ENCODE measurements around the gene C2orf80.
"Not testable (repeated sequence)": the region's sequence is repeated elsewhere in the genome, so short reads cannot be mapped to it uniquely, and the experiment has no call there.

The C2orf80 gene

DNA sequence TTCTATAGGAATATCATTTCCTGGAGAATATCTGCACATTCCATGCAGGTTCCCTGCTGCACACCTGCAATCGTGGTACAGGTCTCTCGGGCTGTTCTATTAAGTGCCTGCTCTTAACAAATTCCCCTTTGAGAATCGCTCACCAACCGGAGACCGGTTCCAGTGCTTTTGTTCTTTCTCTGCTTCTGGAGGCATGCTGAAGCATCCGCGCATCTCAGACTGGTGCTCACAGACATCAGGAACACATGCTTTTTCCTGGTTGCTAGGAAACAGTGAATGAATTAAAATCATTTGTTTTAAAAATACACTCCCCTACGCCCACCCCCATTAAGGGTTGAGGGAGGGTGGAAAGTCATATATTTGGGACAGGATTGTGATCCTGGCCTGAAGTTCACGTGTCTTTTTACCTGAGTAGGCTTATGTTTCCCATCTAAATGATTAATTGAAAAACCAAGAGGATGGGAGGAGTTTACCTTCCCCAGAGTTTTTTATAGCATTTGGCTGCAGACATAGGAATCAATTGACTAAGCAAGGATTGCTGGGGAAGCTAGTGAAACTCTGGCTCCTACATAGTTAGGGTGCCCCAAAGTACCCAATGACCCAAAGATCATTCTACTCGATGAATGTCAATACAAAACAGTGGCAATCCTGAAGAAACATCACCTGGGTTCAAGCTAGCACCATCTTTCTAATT lies at the start of gene C2orf80:
Gene C2orf80 (minus strand): TSS at position 221 of the 694 bp plus-strand sequence. CDS start 3,044 bp downstream, outside the sequence.
- no peak for DNase-seq (ENCODE audit: low read depth in 2 of 2)

DNA sequence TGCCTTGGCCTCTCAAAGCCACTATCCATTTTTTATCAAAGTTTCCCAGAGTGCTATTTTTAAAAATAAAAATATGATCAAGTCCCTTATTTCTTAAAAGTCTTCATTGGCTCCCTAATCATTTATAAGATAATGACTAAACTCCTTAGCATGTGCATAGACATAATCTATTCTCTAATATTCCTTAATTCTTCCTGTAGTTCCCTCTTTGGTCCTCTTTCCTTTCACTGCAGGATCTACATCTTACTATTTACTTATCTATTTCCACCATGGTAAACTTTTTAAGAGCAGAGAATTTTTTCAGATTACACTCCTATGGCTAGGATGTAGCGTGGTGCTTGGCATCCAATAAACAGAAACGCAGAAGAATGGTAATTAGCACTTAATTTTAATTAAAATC lies 46.0 kb upstream of the C2orf80 start:
- DNase-seq (ENCODE audit: low read depth in 2 of 2) = no peak

DNA sequence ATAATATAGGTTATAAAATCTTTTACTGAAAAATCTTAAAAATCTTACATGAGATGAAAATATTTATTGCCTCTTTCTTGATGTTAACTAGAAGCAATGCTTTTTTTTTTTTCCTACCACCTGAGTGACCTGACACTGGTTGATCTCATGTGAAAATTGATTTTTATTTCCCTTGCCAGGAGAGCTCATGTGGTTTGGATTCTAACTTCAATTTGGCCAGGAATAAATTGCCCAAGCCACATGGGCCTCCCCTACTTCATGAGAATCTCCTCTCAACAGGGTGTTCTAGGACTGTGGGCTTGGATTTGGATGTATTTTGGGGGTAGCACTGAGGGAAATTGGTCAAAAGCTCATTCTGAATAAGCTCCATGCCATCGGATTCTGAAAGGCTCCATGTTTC lies 45.0 kb upstream of the C2orf80 start:
- DNase-seq (ENCODE audit: low read depth in 2 of 2) = no peak

DNA sequence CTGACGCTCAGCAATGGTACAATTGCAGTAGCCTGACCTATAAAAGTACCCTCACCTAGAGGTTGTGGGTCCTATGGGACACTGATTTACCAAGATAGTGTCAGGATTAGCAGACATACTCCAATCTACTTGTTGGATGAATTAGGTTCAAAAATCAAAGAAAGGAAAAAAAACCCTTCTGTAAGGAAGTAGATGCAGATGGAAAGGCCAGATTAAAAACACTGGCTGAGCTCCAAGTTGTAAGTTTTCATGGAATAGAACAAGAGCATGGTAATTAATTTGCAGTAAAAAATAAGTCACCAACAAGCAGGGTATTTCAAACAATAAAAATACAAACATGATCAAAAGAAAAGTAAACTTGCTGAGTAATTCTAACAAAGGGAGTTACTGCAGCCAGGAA lies 38.6 kb upstream of the C2orf80 start:
- DNase-seq (ENCODE audit: low read depth in 2 of 2) = no peak

DNA sequence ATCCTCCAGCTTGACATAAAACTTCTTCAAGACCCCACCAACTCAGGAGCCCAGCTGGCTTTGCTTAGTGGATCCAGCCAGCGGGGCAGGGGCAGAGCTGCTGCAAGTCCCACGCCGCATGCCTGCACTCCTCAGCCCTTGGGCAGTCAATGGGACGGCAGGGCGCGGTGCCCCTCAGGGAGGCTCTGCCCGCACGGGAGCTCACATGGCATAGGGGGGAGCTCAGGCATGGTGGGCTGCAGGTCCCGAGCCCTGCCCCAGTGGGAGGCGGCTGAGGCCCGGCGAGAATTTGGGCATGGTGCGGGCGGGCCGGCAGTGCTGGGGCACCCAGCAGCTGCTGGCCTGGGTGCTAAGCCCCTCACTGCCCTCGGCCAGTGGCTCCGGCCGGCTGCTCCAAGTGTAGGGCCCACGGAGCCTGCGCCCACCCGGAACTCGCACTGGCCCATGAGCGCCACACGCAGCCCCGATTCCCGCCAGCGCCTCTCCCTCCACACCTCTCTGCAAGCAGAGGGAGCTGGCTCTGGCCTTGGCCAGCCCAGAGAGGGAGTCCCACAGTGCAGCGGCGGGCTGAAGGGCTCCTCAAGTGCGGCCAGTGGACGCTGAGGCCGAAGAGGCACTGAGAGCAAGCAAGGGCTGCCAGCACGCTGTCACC lies 37.9 kb upstream of the C2orf80 start:
- DNase-seq (ENCODE audit: low read depth in 2 of 2) = no peak

DNA sequence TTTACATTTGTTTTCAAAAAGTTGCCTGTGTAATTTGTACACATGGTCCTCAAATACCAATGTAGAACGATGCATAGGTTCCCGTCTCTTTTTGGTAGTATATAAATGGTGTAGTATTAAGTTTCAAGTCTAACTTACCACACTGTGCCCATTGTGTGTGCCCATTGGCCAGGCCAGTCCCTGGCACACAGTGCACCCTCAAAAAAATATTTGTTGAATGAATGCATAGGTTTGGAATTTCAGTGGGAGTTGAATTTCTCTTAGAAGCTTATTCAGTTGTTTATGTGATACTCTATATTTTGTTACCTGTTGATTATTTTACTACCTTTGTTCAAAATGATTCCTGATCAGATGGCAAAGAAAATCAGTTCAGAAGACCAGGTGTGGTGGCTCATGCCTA lies 35.0 kb upstream of the C2orf80 start:
- no peak for DNase-seq (ENCODE audit: low read depth in 2 of 2)

DNA sequence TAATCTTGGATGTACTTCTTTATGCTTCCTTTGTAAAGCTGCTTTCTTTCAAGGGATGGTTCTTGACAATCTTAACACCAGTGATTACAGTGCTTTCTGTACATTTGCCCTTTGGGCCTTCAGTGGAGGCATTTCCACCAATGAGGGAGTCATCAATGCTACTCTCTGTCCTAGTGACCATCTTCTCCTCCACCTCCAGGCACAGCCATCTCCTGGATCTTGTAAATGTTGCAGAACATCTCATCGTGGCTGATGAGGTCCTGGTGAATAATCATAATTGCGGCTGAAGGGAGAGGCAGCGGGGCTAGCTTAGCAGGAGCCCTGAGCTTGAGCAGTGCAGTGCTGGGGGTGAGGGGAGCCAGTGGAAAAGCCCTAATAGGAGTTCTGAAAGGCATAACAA lies 32.5 kb upstream of the C2orf80 start:
- no peak for DNase-seq (ENCODE audit: low read depth in 2 of 2)

DNA sequence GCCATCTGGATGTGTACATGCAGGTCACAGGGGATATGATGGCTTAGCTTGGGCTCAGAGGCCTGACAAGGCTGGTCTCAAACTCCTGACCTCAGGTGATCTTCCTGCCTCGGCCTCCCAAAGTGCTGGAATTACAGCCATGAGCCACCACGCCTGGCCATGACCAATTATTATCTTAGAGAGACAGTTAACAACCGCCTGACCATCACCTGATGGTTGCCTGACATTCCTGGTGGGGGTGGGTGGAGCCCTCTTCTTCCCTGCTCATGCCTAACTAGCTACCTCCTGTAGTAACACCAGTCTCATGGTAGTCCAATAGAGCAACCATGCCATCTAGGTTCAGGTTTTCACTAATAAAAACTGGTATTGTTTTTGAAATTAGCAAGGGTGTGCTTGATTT lies 32.0 kb upstream of the C2orf80 start:
- DNase-seq (ENCODE audit: low read depth in 2 of 2) = not testable (repeated sequence)

DNA sequence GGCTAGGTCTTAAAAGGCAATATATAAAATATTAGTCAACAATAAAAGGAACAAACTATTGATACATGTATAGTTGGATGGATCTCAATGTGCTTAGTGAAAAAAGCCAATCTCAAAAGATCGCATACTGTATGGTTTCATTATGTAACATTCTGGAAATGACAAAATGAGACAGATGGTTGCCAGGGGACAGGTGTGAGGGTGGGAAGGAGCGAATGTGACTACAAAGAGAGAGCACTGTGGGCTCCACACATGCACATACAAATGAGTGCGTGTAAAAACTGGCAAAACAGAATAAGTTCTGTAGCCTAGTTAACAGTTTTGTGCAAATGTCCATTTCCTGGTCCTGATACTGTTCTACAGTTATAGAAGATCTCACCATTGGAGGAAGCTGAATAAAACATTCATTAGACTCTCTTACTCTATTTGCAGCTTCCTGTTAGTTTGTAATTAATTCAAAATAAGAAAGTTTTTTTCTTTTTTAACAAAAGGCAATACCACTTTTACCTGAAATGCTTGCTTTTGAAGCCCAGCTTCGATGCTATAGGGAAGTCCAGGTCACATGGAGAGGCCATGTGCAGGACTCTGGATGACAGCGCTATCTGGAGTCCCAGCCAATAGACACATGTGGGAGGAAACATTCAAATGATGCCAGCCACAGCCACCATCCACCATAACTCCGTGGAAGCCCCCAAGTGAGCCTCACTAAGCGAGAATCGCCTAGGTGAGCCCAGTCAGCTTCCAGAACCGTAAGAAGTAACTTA lies 21.0 kb upstream of the C2orf80 start:
- DNase-seq (ENCODE audit: low read depth in 2 of 2) = no peak

DNA sequence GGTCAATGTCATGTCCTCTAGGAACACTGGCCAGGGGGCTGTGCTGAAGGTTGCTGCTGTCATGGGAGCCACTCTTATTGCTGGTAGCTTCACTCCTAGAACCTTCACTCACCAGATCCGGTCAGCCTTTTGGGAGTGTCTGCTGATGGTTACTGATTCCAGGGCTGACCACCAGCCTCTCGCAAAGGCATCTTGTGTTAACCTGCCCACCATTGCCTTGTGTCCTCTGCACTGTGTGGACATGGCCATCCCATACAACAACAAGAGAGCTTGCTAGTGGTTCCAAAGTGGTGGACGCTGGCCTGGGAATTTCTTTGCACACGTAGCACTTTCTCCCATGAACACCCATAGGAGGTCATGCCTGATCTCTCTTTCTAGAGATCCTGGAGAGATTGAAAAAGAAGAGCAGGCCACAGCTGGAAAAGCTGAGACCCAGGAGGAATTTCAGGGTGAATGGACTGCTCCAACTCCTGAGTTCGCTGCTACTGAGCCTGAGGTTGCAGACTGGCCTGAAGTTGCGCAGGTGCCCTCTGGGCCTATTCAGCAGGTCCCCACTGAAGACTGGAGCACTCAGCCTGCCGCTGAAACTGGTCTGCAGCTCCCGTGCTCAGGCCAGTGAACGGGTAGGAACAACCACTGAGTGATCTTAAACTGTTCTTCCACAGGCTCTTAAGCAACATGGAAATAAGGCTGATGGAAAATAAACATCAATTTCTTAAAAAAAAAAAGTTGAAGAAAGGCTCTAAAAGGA lies 18.7 kb upstream of the C2orf80 start:
- DNase-seq (ENCODE audit: low read depth in 2 of 2) = no peak

DNA sequence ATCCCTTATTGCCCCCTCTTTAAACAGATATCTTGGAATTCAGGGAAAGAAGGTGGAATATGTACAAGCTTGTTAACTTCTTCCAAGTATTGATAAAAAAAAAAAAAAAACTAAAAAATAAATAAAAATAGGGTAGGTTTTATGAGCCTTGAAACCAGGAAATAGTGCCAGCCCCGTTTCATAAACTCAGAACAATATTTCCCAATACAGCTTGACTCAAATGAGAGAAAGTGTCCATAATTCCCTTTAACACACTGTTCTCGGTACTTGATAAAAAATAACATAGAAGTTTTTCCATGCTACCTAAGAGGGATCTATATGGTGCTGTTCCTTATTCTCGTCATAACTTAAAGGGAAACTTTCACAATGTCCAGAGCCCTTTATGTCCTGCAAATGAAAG lies 17.9 kb upstream of the C2orf80 start:
- DNase-seq (ENCODE audit: low read depth in 2 of 2) = no peak

DNA sequence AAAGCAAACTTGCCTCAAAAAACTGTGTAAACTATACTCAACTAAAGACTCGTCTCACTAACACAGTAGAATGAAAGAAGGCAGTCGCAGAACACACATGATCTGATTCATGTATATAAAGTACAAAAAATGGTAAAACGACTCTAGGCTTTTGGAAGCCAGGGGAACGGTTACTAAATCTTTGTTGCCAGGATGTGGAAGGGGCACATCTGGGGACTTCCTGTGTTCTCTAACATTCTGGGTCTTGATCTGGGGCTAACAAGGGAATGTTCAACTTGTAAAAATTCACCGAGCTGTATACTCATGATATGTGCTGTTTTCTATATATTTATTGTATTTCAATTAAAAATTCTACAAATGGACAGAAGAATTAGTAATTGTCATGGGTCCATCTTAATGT lies 14.3 kb upstream of the C2orf80 start:
- DNase-seq (ENCODE audit: low read depth in 2 of 2) = no peak

DNA sequence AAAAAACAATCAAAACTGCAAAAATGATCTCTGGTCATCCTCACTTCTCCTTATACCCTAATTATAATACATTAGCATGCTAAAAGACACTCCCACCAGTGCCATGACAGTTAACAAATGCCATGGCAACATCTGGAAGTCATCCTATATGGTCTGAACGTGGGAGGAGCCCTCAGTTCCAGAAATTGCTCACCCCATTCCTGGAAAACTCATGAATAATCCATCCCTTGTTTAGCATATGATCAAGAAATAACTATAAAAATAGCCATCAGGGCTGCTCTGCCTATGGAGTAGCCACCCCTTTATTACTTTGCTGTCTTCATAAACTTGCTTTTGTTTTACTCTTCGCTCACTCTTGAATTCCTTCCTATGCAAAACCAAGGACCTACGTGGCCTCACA lies 5.7 kb upstream of the C2orf80 start:
- DNase-seq (ENCODE audit: low read depth in 2 of 2) = no peak

DNA sequence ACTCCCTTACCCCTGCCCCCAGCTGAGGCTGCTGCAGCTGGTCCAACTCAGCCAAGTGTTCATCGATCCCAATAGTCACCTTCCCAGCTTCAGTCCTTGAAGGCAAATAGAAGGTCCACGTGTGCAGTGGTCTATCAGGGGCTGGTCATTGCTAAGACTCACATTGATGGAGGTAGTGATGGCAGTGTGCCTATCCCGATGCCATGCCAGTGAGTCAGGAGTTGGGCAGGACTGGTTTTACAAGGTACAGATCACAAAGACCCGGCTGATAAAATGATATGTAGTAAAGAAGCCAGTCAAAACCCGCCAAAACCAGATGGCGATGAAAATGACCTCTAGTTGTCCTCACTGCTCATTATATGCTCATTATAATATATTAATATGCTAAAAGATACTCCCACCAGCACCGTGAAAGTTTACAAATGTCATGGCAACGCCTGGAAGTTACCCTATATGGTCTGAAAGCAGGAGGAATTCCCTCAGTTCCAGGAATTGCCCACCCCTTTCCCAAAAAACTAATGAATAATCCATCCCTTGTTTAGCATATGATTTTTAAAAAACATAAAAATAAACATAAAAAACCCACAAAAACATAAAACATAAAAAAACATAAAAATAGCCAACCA lies 2.9 kb upstream of the C2orf80 start:
- no peak for DNase-seq (ENCODE audit: low read depth in 2 of 2)

DNA sequence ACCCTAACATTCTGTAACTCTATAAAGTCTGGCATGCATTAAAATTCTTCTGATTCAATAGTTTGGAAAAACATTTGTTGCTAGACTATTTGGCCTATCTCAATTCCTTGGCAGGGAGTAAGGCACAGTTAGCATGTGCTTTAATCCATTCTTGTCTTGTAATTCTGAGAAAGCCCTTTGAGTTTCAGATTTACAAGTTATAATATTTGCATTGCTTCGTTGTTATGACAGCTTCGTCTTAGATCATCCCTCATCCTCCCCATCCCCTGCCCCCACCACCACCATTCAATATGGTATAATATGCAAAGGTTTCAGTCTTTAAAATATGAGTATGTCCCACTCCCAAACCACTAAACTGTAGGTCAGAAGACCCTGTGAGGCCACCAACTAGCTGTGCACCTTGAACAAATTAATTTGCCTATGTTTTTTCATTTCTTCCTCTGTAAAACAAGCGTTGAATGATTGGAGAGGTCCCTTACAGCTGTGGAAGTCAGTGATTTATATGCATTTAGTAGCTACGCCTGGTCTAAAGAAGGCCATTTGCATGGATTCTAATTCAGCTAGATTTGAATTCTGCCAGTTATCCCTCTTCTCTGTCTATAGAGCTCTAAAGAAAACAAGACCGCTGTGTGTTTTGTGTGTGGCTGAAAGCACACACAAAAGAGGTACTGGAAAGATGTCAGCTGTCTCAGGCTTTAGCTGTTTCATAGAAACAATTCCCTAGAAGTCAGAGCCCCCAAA lies 591 bp downstream of the C2orf80 start:
- DNase-seq (ENCODE audit: low read depth in 2 of 2) = no peak

DNA sequence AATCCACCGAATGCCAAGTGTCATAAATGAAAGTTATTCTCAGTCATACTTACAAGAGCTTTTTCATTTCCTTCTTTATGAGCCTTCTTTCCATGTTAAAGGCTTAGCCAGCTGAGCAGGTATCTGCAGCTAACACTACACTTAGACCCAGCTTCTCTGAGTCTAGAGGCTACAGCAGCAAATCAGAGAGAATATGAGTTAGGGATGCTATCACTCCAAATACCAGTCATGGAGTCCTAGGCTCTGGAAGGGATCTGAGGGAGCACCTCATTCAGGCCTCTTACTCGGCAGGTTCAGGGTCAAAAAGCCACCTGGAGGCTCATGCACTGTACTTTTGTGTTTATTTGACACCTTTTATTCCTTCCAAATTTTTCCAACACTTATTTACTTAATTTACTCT lies 2.9 kb downstream of the C2orf80 start:
- no peak for DNase-seq (ENCODE audit: low read depth in 2 of 2)

DNA sequence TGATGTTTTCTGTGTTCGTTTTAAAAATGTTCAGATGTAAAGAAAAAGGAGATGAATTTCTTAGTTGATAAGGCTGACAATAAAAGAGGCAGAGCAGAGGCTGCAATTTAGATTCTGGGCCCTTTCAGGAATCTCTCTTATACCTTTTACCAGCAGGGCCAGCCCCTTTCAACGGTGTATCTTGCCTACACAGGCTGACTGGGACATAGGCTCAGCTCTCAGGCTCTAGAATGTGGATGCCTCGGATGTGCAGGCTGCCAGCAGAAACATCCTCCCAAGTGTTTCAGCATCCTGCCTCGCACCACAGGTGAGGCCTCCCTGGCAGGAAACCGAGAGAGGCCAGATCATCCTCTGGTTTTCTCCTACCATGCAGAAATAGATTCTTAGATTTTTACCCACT lies 3.4 kb downstream of the C2orf80 start:
- no peak for DNase-seq (ENCODE audit: low read depth in 2 of 2)

DNA sequence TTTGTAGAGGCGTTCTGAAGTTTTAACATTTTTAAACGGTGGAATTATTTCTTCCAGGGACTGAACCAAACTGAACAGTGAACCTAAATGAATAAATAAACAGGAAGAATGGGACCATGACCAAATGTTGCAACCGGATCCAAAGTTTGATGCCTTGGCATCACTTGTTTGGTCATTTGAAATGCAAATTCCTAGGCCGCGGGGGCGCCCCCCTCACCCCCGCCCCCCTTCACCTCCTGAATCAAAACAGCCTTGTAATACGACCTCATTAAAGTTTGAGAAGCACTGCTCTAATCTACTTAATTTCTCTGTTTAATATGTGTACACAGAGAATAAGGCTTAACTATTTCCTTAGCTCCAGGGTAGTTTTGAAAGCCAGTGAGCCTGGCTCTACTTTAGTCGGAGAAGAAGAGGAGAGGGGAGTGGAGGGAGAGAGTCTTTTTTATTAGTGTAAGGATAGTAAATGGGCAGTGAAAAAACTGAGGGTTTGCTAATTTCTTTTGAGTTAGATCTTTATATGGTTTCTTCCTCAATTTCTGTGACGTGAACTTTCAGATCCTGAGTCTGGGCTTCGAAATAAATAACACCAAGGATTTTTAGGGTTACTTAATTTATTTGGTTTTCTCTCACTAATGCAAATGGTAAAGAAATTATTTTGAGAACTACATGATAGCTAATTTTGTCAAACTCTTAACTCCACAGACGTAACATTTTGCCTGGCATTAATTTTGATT lies 5.7 kb downstream of the C2orf80 start:
- no peak for DNase-seq (ENCODE audit: low read depth in 2 of 2)

DNA sequence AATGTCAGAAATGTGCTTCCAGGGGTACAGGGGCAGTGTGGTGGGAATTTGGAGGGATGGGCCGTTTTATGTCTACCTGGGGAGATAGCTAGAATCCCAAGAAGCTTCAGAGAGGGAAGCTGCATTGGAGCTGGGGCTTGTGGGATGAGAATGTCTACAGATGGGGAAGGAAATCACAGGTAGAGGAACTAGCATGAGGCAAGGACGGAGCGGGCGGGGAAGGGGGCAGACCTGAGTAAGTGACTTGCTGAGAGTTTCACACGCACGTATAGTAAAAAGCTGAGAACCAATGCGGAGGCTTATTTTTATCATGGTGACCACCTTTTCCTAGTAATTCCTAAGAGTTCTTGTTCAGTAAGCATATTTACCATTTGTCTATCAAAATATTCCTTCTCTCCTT lies 6.3 kb downstream of the C2orf80 start:
- DNase-seq (ENCODE audit: low read depth in 2 of 2) = no peak

DNA sequence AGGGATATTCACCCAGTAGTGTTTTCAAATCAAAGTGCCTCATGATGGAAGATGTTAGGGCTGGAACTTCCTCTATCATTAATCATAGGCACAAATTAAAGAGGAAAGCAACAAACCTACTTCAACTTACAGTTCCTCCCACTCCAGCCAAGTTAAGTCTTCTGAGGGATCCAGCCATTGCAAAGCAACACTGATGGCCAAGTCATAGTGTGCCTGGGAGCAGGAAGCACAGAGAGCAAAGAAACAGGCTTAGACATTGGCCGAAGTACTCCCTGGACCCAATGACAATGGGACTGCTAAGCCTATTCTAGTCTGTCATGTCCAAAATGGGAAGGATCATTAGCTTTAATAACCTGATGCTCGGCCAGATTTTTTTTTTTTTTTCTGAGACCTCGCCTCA lies 7.0 kb downstream of the C2orf80 start:
- DNase-seq (ENCODE audit: low read depth in 2 of 2) = no peak

Measured in stimulated activated CD4-positive, alpha-beta T cell treated with anti-CD3 and anti-CD28 coated beads, Interleukin-12 subunit alpha, Interleukin-12 subunit beta, amount 100 ng/mL, for 24 hours (primary cell).